IMR-90 (cell line): ENCODE results near the gene MAGI1. TPM values are rescaled to one million over a fixed set of nuclear protein-coding genes. Genes with fewer than 3 reads are reported as not detected.

Experiments used
- ATAC-seq: fragments of 200-7000 bp; cut with Tn5 transposase; 2 replicates; pipeline ENCODE4 v1.9.1; 2020; ENCODE audit warnings: low read depth, mild to moderate bottlenecking, moderate library complexity
- BruUV-seq: library from RNA; stranded (reverse); fragments of 400-500 nt; replicated peaks from 2 replicates; lab custom pipeline; 2021; lab: Mats Ljungman, UMichigan
- CTCF ChIA-PET: fragments of 300-600 bp; formaldehyde crosslinking; extraction: SDS; loops from one replicate; lab custom pipeline; 2021; ENCODE audit warnings: antibody characterized with exemption; lab: Yijun Ruan, JAX
- POLR2A ChIA-PET: fragments of 300-600 bp; sonication (Branson Sonifier 250); formaldehyde crosslinking; loops from one replicate; lab custom pipeline; 2022; ENCODE audit warnings: antibody characterized with exemption; ENCODE audit not compliant: unreplicated experiment; lab: Charles Lee
- DNase-seq: peaks from one replicate; pipeline ENCODE4 v3.0.0; 2013
- H2AFZ ChIP-seq: replicated peaks from 2 replicates; pipeline ENCODE3; 2013; ENCODE audit warnings: low read length, mild to moderate bottlenecking; ENCODE audit not compliant: poor library complexity
- H2AK5ac ChIP-seq: 2 replicates; pipeline ENCODE4 v1.6.1; 2013; ENCODE audit warnings: low read depth, low read length, inconsistent platforms
- H2AK9ac ChIP-seq: replicated peaks from 2 replicates; pipeline ENCODE3; 2013; ENCODE audit warnings: mild to moderate bottlenecking, low read depth, low read length, moderate library complexity; ENCODE audit not compliant: poor library complexity
- H2BK120ac ChIP-seq: 2 replicates; pipeline ENCODE4 v1.6.1; 2013; ENCODE audit warnings: low read depth, low read length, inconsistent platforms
- H2BK15ac ChIP-seq: 3 replicates; pipeline ENCODE4 v1.6.1; 2013; ENCODE audit warnings: low read depth, low read length, inconsistent platforms
- H2BK20ac ChIP-seq: 2 replicates; pipeline ENCODE4 v1.6.1; 2013; ENCODE audit warnings: low read depth, mild to moderate bottlenecking, inconsistent platforms, low read length, moderate library complexity
- H2BK5ac ChIP-seq: 2 replicates; pipeline ENCODE4 v1.6.1; 2013; ENCODE audit warnings: mild to moderate bottlenecking, low read depth, low read length, inconsistent platforms; ENCODE audit not compliant: poor library complexity, severe bottlenecking
- H3K14ac ChIP-seq: replicated peaks from 2 replicates; pipeline ENCODE4 v1.6.1; 2013; ENCODE audit warnings: low read depth, low read length, inconsistent platforms
- H3K18ac ChIP-seq: 2 replicates; pipeline ENCODE4 v1.6.1; 2013; ENCODE audit warnings: low read depth, low read length, control low read depth
- H3K23ac ChIP-seq: 2 replicates; pipeline ENCODE4 v1.6.1; 2013; ENCODE audit warnings: low read depth, low read length, inconsistent platforms
- H3K27ac ChIP-seq: 2 replicates; pipeline ENCODE4 v1.5.1; 2013; ENCODE audit warnings: mild to moderate bottlenecking, control low read depth, low read length; ENCODE audit not compliant: insufficient read depth
- H3K27me3 ChIP-seq: 2 replicates; pipeline ENCODE4 v1.6.1; 2013; ENCODE audit warnings: low read length; ENCODE audit not compliant: control insufficient read depth, insufficient read depth
- H3K36me3 ChIP-seq: 2 replicates; pipeline ENCODE4 v1.6.1; 2013; ENCODE audit warnings: low read length, mixed read lengths; ENCODE audit not compliant: control insufficient read depth, insufficient read depth
- H3K4ac ChIP-seq: 2 replicates; pipeline ENCODE4 v1.6.1; 2013; ENCODE audit warnings: low read depth, low read length, inconsistent platforms
- H3K4me1 ChIP-seq: 2 replicates; pipeline ENCODE4 v1.6.1; 2013; ENCODE audit warnings: low read length, mixed read lengths; ENCODE audit not compliant: control insufficient read depth, insufficient read depth
- H3K4me2 ChIP-seq: 2 replicates; pipeline ENCODE4 v1.6.1; 2013; ENCODE audit warnings: low read depth, mild to moderate bottlenecking, control low read depth, low read length, moderate library complexity
- H3K4me3 ChIP-seq: 2 replicates; pipeline ENCODE4 v1.5.1; 2013; ENCODE audit warnings: low read depth, mild to moderate bottlenecking, control low read depth, low read length, moderate library complexity; ENCODE audit not compliant: insufficient read depth
- H3K56ac ChIP-seq: 2 replicates; pipeline ENCODE4 v1.6.1; 2013; ENCODE audit warnings: low read length, inconsistent platforms; ENCODE audit not compliant: insufficient read depth; ENCODE audit errors: extremely low read depth
- H3K79me1 ChIP-seq, 2 experiments: 2 replicates each; pipeline ENCODE4 v1.6.1; 2013; ENCODE audit warnings: low read length in 2 of 2, inconsistent platforms in 1 of 2, low read depth in 1 of 2
- H3K9ac ChIP-seq: 2 replicates; pipeline ENCODE4 v1.6.1; 2013; ENCODE audit warnings: low read depth, low read length, control low read depth
- H3K9me1 ChIP-seq: 2 replicates; pipeline ENCODE4 v1.6.1; 2013; ENCODE audit warnings: low read length, inconsistent platforms; ENCODE audit not compliant: insufficient read depth
- H3K9me3 ChIP-seq: 2 replicates; pipeline ENCODE4 v1.6.1; 2013; ENCODE audit warnings: low read length; ENCODE audit not compliant: control insufficient read depth, insufficient read depth
- H4K20me1 ChIP-seq: 2 replicates; pipeline ENCODE4 v1.6.1; 2013; ENCODE audit warnings: low read length, inconsistent platforms; ENCODE audit not compliant: insufficient read depth
- H4K5ac ChIP-seq: 2 replicates; pipeline ENCODE4 v1.6.1; 2013; ENCODE audit warnings: mild to moderate bottlenecking, low read depth, low read length, control low read depth
- H4K8ac ChIP-seq, 2 experiments: 2 replicates each; pipeline ENCODE4 v1.6.1; 2013; ENCODE audit warnings: low read depth in 2 of 2, low read length in 2 of 2, control low read depth in 1 of 2, inconsistent platforms in 1 of 2
- H4K91ac ChIP-seq: 2 replicates; pipeline ENCODE4 v1.6.1; 2013; ENCODE audit warnings: low read depth, low read length, inconsistent platforms; ENCODE audit not compliant: insufficient read depth
- CEBPB ChIP-seq: IDR thresholded peaks from 2 replicates; pipeline ENCODE4 v1.6.1; 2012; ENCODE audit warnings: low read depth, low read length, improper control_type of control experiment
- CHD1 ChIP-seq: IDR thresholded peaks from 2 replicates; pipeline ENCODE4 v1.6.1; 2012; ENCODE audit warnings: low read depth, low read length, improper control_type of control experiment
- MAFK ChIP-seq: IDR thresholded peaks from 2 replicates; pipeline ENCODE4 v1.6.1; 2012; ENCODE audit warnings: low read depth, low read length, improper control_type of control experiment
- MAZ ChIP-seq: IDR thresholded peaks from 2 replicates; pipeline ENCODE4 v1.6.1; 2012; ENCODE audit warnings: low read depth, mild to moderate bottlenecking, low read length, improper control_type of control experiment, moderate library complexity, borderline replicate concordance
- MXI1 ChIP-seq: IDR thresholded peaks from 2 replicates; pipeline ENCODE4 v1.6.1; 2012; ENCODE audit warnings: low read depth, mild to moderate bottlenecking, low read length, moderate library complexity, borderline replicate concordance
- NFE2L2 ChIP-seq: fragments of 150-350 bp; IDR thresholded peaks from 2 replicates; pipeline ENCODE4 v1.6.1; 2016; ENCODE audit warnings: low read depth, mild to moderate bottlenecking, low read length
- POLR2A ChIP-seq: IDR thresholded peaks from 2 replicates; pipeline ENCODE4 v1.6.1; 2012; ENCODE audit warnings: mild to moderate bottlenecking, low read depth, low read length
- RAD21 ChIP-seq: IDR thresholded peaks from 2 replicates; pipeline ENCODE4 v1.6.1; 2012; ENCODE audit warnings: low read length, improper control_type of control experiment
- RCOR1 ChIP-seq: IDR thresholded peaks from 2 replicates; pipeline ENCODE4 v1.6.1; 2012; ENCODE audit warnings: mild to moderate bottlenecking, low read length, improper control_type of control experiment; ENCODE audit not compliant: insufficient replicate concordance
- RFX5 ChIP-seq: IDR thresholded peaks from 2 replicates; pipeline ENCODE4 v1.8.0; 2012; ENCODE audit warnings: low read depth, mild to moderate bottlenecking, low read length, moderate library complexity
- WGBS, 2 experiments: methylation state at CpG; one replicate each; pipeline versions ENCODE4 v1.1.5 to v1.1.7; 2013; ENCODE audit warnings: missing lambda C conversion rate in 2 of 2; ENCODE audit not compliant: insufficient read length in 1 of 2; ENCODE audit errors: extremely low coverage in 2 of 2; 5-methylcytosine and 5-hydroxymethylcytosine counted together
- dilution Hi-C: fragments of 300-500 bp; cut with HindIII; formaldehyde crosslinking; loops from one replicate; pipeline ENCODE4 v1.14.3; 2018; ENCODE audit warnings: low sequenced_read_pairs; ENCODE audit not compliant: unreplicated experiment
- in situ Hi-C: fragments of 300-500 bp; cut with MboI; formaldehyde crosslinking; loops from 3 replicates; pipeline ENCODE4 v1.14.3; 2019; ENCODE audit warnings: low sequenced_read_pairs, inconsistent platforms, mixed read lengths
- intact Hi-C: fragments of 100-400 bp; cut with micrococcal nuclease; formaldehyde crosslinking; loops from 2 replicates; pipeline ENCODE4 v1.10.0; 2022
- polyA plus RNA-seq, 3 experiments: library from polyadenylated mRNA; depleted of rRNA; stranded (reverse); fragments of >200 nt; gene quantifications; 2 replicates each; pipeline ENCODE4 v1.2.3, GENCODE V29; 2012; ENCODE audit warnings: low replicate concordance in 1 of 3
- total RNA-seq: library from RNA; depleted of rRNA; stranded (reverse); fragments of >200 nt; gene quantifications from 2 replicates; pipeline ENCODE4 v1.2.3, GENCODE V29; 2012
- TF ChIP-seq, protein P1 (sequence below): fragments of 150-350 bp; IDR thresholded peaks from 2 replicates; pipeline ENCODE4 v1.6.1; 2017; ENCODE audit warnings: mild to moderate bottlenecking, antibody characterized with exemption, low read length, low read depth
- TF ChIP-seq, protein P2 (sequence below): conservative IDR thresholded peaks from 2 replicates; pipeline ENCODE4 v1.5.1; 2012; ENCODE audit warnings: mild to moderate bottlenecking, low read depth, low read length, improper control_type of control experiment
- TF ChIP-seq, protein P3 (sequence below): fragments of 150-350 bp; IDR thresholded peaks from 2 replicates; pipeline ENCODE4 v1.6.1; 2016; ENCODE audit warnings: low read depth, mild to moderate bottlenecking, low read length, moderate library complexity, borderline replicate concordance

The MAGI1 gene
- total and polyA plus RNA-seq, 2 of the 4 experiments (the other 2 are of a cell fraction), result 14.5 to 24.2 TPM

DNA sequence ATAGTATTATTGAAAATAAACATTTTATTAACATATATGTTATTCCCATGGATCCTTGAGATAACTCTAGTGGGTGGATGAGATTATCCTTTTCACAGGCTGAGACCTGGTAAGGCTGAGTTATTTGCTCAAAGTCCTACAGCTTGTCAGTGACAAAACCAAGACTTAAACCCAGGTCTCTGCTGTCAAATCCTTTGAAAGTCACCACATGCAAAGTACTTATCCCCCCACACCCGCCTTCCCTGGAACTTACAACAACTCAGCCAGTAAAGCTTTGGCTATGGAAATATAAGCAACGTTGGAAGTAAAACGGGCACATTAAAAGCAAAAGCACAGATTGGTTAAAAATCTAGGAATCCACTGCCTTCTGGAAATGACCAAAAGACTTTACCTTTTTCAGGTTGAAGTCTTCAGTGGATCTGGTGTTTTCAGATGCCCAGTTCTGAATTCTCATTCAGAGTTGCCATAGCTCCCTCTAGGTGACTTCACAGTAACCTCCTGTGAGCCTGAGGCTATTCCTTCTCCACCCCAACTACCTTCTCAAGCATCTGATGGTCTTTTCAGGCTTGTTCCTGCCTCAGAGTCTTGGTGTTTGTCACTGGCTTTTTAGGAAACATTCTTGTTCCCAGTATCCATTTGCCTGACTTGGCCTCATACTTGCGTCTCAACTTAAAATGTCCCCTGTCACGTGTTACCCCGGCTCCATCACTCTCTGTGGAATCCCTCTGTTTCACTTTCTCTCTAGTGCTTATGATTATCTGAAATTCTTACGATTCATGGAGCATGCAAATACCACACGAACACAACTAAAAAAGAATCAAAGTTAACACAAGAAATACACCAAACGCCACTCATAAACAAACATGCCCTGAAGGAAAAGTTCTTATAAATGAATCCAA is 131.2 kb downstream of the MAGI1 start:
- H4K20me1 ChIP-seq, result peaks cover 3% of the 10 kb centered on the region; the same call in 1 of the 2 replicates
- H3K9me1 ChIP-seq, result peaks cover 1% of the 10 kb centered on the region; the same call in 1 of the 2 replicates
- no peak overlapping the region for H2AK5ac ChIP-seq
- ChIA-PET CTCF (no interaction called here), POLR2A (no interaction called here)
- in situ Hi-C loops (no loop called here), intact Hi-C loops (no loop called here), dilution Hi-C loops (no loop called here)
- H3K27ac ChIP-seq, result no peak overlapping the region
- peaks cover 4% of the 10 kb centered on the region; the same call in 1 of the 2 replicates for H3K4me1 ChIP-seq
- H2BK20ac ChIP-seq, result no peak overlapping the region
- H3K79me1 ChIP-seq, result peaks cover 15 to 48% of the 10 kb centered on the region in 2 experiments
- H3K23ac ChIP-seq, result no peak overlapping the region
- no peak overlapping the region for H3K4ac ChIP-seq
- TF ChIP-seq RCOR1 (no peak), MAZ (no peak), RAD21 (no peak), POLR2A (no peak), MAFK (no peak), CEBPB (no peak), MXI1 (no peak), NFE2L2 (no peak), CHD1 (no peak), RFX5 (no peak)
- TF ChIP-seq, protein P1, sequence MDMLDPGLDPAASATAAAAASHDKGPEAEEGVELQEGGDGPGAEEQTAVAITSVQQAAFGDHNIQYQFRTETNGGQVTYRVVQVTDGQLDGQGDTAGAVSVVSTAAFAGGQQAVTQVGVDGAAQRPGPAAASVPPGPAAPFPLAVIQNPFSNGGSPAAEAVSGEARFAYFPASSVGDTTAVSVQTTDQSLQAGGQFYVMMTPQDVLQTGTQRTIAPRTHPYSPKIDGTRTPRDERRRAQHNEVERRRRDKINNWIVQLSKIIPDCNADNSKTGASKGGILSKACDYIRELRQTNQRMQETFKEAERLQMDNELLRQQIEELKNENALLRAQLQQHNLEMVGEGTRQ, result no peak
- TF ChIP-seq, protein P2, sequence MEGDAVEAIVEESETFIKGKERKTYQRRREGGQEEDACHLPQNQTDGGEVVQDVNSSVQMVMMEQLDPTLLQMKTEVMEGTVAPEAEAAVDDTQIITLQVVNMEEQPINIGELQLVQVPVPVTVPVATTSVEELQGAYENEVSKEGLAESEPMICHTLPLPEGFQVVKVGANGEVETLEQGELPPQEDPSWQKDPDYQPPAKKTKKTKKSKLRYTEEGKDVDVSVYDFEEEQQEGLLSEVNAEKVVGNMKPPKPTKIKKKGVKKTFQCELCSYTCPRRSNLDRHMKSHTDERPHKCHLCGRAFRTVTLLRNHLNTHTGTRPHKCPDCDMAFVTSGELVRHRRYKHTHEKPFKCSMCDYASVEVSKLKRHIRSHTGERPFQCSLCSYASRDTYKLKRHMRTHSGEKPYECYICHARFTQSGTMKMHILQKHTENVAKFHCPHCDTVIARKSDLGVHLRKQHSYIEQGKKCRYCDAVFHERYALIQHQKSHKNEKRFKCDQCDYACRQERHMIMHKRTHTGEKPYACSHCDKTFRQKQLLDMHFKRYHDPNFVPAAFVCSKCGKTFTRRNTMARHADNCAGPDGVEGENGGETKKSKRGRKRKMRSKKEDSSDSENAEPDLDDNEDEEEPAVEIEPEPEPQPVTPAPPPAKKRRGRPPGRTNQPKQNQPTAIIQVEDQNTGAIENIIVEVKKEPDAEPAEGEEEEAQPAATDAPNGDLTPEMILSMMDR, result no peak
- TF ChIP-seq, protein P3, sequence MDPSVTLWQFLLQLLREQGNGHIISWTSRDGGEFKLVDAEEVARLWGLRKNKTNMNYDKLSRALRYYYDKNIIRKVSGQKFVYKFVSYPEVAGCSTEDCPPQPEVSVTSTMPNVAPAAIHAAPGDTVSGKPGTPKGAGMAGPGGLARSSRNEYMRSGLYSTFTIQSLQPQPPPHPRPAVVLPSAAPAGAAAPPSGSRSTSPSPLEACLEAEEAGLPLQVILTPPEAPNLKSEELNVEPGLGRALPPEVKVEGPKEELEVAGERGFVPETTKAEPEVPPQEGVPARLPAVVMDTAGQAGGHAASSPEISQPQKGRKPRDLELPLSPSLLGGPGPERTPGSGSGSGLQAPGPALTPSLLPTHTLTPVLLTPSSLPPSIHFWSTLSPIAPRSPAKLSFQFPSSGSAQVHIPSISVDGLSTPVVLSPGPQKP, result no peak
- H2AK9ac ChIP-seq, result no peak overlapping the region
- no peak overlapping the region for H3K4me3 ChIP-seq
- no peaks in the 10 kb centered on the region for H3K36me3 ChIP-seq
- H3K27me3 ChIP-seq, result no peaks in the 10 kb centered on the region
- H3K56ac ChIP-seq, result no peak overlapping the region
- no peak for DNase-seq
- no peak overlapping the region for H3K14ac ChIP-seq
- BruUV-seq, result no TSS peak
- WGBS, 2 experiments, result 85% methylated on average over 3 of the region's 9 CpGs; no CpG with 5 or more reads in 1 of the 2 experiments
- H3K18ac ChIP-seq, result no peak overlapping the region
- no peak overlapping the region for H3K9ac ChIP-seq
- H2BK15ac ChIP-seq, result no peak overlapping the region
- no peak overlapping the region for H2BK120ac ChIP-seq
- no peak overlapping the region for H4K5ac ChIP-seq
- no peak overlapping the region for H4K91ac ChIP-seq
- H3K4me2 ChIP-seq, result no peak overlapping the region
- no peak overlapping the region for H4K8ac ChIP-seq
- H2BK5ac ChIP-seq, result no peak overlapping the region
- ATAC-seq, result no peak
- H3K9me3 ChIP-seq, result no peaks in the 10 kb centered on the region
- H2AFZ ChIP-seq, result no peak overlapping the region
